Choroid plexus epithelial cell (primary cell): Measurements from ENCODE around the gene FAM76A.

ENCODE experiments used
- DNase-seq: peaks from one replicate; pipeline ENCODE4 v3.0.0-alpha.2; 2010; ENCODE audit warnings: low read depth
- H3K4me3 ChIP-seq: 2 replicates; pipeline ENCODE4 v1.5.1; 2011; ENCODE audit warnings: low read depth, mild to moderate bottlenecking, control low read depth, low read length, moderate library complexity
- CTCF ChIP-seq: conservative IDR thresholded peaks from 2 replicates; pipeline ENCODE4 v1.5.1; 2011; ENCODE audit warnings: low read depth, mild to moderate bottlenecking, control low read depth, inconsistent platforms, low read length, moderate library complexity

Gene FAM76A

GRCh38 chr1:27710574-27710973 is 15.2 kb upstream of the FAM76A start:
- no peak overlapping the region for H3K4me3 ChIP-seq
- no peak for TF ChIP-seq CTCF
- no peak for DNase-seq

GRCh38 chr1:27713139-27713725 is 12.5 kb upstream of the FAM76A start:
- TF ChIP-seq CTCF = no peak
- H3K4me3 ChIP-seq = no peak overlapping the region
- DNase-seq = no peak

GRCh38 chr1:27713869-27714513 is 11.8 kb upstream of the FAM76A start:
- no peak overlapping the region for H3K4me3 ChIP-seq
- DNase-seq = no peak
- no peak for TF ChIP-seq CTCF

GRCh38 chr1:27716262-27716895 is 9.4 kb upstream of the FAM76A start:
- TF ChIP-seq CTCF = no peak
- no peak for DNase-seq
- H3K4me3 ChIP-seq = no peak overlapping the region

GRCh38 chr1:27719286-27720251 is 6.2 kb upstream of the FAM76A start:
- H3K4me3 ChIP-seq = no peak overlapping the region
- peak; percentile 47 for DNase-seq
- peak; percentile 59 for TF ChIP-seq CTCF

GRCh38 chr1:27724961-27725373 is 794 bp upstream of the FAM76A start:
- H3K4me3 ChIP-seq = peak overlapping the region; percentile 46
- peak; percentile 28 for DNase-seq
- TF ChIP-seq CTCF = no peak
